OCI-LY7 (cell line): ENCODE data around the gene TRERF1.

Experiments used
- CTCF ChIP-seq: fragments of 200-600 bp; sonication (generic); conservative IDR thresholded peaks from 2 replicates; pipeline ENCODE4 v1.5.1; 2014; ENCODE audit warnings: mild to moderate bottlenecking, antibody characterized with exemption, low read length, moderate library complexity, mixed read lengths
- EZH2phosphoT487 ChIP-seq: fragments of 200-600 bp; sonication (generic); IDR thresholded peaks from 2 replicates; pipeline ENCODE4 v1.6.1; 2018; ENCODE audit warnings: low read depth, borderline replicate concordance, mild to moderate bottlenecking, mixed run types, antibody characterized with exemption, low read length, moderate library complexity, mixed read lengths

GRCh38 chr6:42276034-42276890 is 175.5 kb downstream of the TRERF1 start:
- no peak for TF ChIP-seq CTCF
- no peak for TF ChIP-seq EZH2phosphoT487
